ENCODE measurements around the gene SUCLG2. TPM values are rescaled to one million over a fixed set of nuclear protein-coding genes. Genes with fewer than 3 reads are reported as not detected.

Gene SUCLG2
- polyA plus RNA-seq, 1 donor (not counting 4 experiments of a cell fraction or from before 2014, with no cell fraction given) = 26.7 TPM

DNA sequence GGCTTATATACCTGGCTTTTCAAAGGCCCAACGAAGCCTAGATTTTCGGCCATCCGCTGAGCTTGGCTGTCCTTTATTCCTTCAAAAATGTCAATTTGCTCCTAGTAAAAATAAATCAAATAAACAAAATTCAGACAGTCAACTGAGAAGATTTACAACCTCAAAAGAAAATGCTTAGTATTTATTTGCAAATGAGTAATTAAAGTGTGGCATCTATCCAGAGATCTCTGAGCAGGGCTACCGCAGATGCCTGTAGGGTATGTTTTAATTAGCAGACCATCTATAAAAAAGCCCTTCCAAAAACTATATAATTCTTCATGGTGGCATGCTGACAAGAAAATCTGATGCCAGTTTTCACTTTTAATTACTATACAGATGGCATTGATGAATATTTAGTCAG is 136.2 kb downstream of the SUCLG2 start:
- Histone ChIP-seq H2AFZ (ENCODE audit: control insufficient read depth, low read length) (no peak overlapping the region), H3K9ac (ENCODE audit: control insufficient read depth, extremely low read depth, insufficient read depth, low read length) (no peak overlapping the region), H3K4me2 (ENCODE audit: control insufficient read depth, extremely low read depth, insufficient read depth, low read depth, low read length) (no peak overlapping the region), H3K79me2 (ENCODE audit: control insufficient read depth, insufficient read depth, low read length) (no peaks in the 10 kb centered on the region), H3K9me3 (ENCODE audit: control insufficient read depth, low read depth, low read length) (no peaks in the 10 kb centered on the region), H3K4me1 (ENCODE audit: control insufficient read depth, extremely low read depth, insufficient read depth, low read length) (no peaks in the 10 kb centered on the region), H4K20me1 (ENCODE audit: control insufficient read depth, extremely low read depth, insufficient read depth, low read length) (no peaks in the 10 kb centered on the region), H3K27ac (ENCODE audit: control insufficient read depth, insufficient read depth, low read length) (no peak overlapping the region), H3K9me1 (ENCODE audit: control insufficient read depth, extremely low read depth, insufficient read depth, low read length) (no peaks in the 10 kb centered on the region), H3K4me3 (ENCODE audit: control insufficient read depth in 2 of 3, extremely low read depth in 1 of 3, insufficient read depth in 2 of 3, low read depth in 1 of 3, low read length in 3 of 3) (no peak overlapping the region), H3K36me3 (ENCODE audit: control insufficient read depth in 2 of 2, extremely low read depth in 1 of 2, insufficient read depth in 2 of 2, low read length in 2 of 2) (peaks cover 1 to 12% of the 10 kb centered on the region in 2 experiments), H3K27me3 (ENCODE audit: control insufficient read depth, extremely low read depth, insufficient read depth, low read length) (no peaks in the 10 kb centered on the region)
- no peak for TF ChIP-seq EZH2 (IDR thresholded peaks at IDR 0.05; ENCODE audit: low read length)
- TF ChIP-seq, protein P1, sequence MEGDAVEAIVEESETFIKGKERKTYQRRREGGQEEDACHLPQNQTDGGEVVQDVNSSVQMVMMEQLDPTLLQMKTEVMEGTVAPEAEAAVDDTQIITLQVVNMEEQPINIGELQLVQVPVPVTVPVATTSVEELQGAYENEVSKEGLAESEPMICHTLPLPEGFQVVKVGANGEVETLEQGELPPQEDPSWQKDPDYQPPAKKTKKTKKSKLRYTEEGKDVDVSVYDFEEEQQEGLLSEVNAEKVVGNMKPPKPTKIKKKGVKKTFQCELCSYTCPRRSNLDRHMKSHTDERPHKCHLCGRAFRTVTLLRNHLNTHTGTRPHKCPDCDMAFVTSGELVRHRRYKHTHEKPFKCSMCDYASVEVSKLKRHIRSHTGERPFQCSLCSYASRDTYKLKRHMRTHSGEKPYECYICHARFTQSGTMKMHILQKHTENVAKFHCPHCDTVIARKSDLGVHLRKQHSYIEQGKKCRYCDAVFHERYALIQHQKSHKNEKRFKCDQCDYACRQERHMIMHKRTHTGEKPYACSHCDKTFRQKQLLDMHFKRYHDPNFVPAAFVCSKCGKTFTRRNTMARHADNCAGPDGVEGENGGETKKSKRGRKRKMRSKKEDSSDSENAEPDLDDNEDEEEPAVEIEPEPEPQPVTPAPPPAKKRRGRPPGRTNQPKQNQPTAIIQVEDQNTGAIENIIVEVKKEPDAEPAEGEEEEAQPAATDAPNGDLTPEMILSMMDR (optimal IDR thresholded peaks at IDR 0.05 in 1 of 3, IDR thresholded peaks at IDR 0.05 in 1 of 3, conservative IDR thresholded peaks at IDR 0.05 in 1 of 3; ENCODE audit: extremely low read depth in 1 of 3, insufficient read depth in 2 of 3, low read length in 3 of 3) = no peak
- DNase-seq (ENCODE audit: low read depth, low spot score) (no peak), FAIRE-seq (no peak)
- dilution Hi-C loops (cut with MboI; ENCODE audit: extremely low pct_ligation_motif_present, low sequenced_read_pairs) = no loop called here

DNA sequence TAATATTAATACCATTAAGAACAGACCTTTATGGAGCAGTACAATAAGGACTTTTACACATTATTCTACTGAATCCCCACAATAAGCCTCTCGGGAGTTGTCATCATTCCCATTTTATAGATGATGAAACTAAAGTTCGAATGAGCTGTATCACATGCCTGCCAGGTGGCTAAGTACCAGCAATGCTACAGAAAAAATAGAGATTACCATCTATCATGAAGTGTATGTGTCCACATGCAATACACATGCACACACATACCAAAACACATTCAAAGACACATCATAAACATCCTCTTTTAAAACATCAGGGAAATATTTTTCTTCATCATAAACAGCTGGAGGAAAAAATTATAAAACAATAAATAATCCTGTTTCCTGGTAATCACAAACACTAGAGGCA is 136.6 kb downstream of the SUCLG2 start:
- H3K4me2 ChIP-seq (ENCODE audit: control insufficient read depth, extremely low read depth, insufficient read depth, low read depth, low read length) = no peak overlapping the region
- H3K9me1 ChIP-seq (ENCODE audit: control insufficient read depth, extremely low read depth, insufficient read depth, low read length) = no peaks in the 10 kb centered on the region
- H3K79me2 ChIP-seq (ENCODE audit: control insufficient read depth, insufficient read depth, low read length) = no peaks in the 10 kb centered on the region
- no peak overlapping the region for H3K4me3 ChIP-seq (ENCODE audit: control insufficient read depth in 2 of 3, extremely low read depth in 1 of 3, insufficient read depth in 2 of 3, low read depth in 1 of 3, low read length in 3 of 3)
- H4K20me1 ChIP-seq (ENCODE audit: control insufficient read depth, extremely low read depth, insufficient read depth, low read length) = no peaks in the 10 kb centered on the region
- H3K9me3 ChIP-seq (ENCODE audit: control insufficient read depth, low read depth, low read length) = no peaks in the 10 kb centered on the region
- FAIRE-seq (no peak), DNase-seq (ENCODE audit: low read depth, low spot score) (no peak)
- TF ChIP-seq, protein P1 (optimal IDR thresholded peaks at IDR 0.05 in 1 of 3, IDR thresholded peaks at IDR 0.05 in 1 of 3, conservative IDR thresholded peaks at IDR 0.05 in 1 of 3; ENCODE audit: extremely low read depth in 1 of 3, insufficient read depth in 2 of 3, low read length in 3 of 3) = no peak
- no peak for TF ChIP-seq EZH2 (IDR thresholded peaks at IDR 0.05; ENCODE audit: low read length)
- no peaks in the 10 kb centered on the region for H3K27me3 ChIP-seq (ENCODE audit: control insufficient read depth, extremely low read depth, insufficient read depth, low read length)
- H3K9ac ChIP-seq (ENCODE audit: control insufficient read depth, extremely low read depth, insufficient read depth, low read length) = no peak overlapping the region
- no peak overlapping the region for H3K27ac ChIP-seq (ENCODE audit: control insufficient read depth, insufficient read depth, low read length)
- dilution Hi-C loops (cut with MboI; ENCODE audit: extremely low pct_ligation_motif_present, low sequenced_read_pairs) = no loop called here
- H3K36me3 ChIP-seq (ENCODE audit: control insufficient read depth in 2 of 2, extremely low read depth in 1 of 2, insufficient read depth in 2 of 2, low read length in 2 of 2) = peaks cover 1 to 12% of the 10 kb centered on the region in 2 experiments
- H2AFZ ChIP-seq (ENCODE audit: control insufficient read depth, low read length) = no peak overlapping the region
- H3K4me1 ChIP-seq (ENCODE audit: control insufficient read depth, extremely low read depth, insufficient read depth, low read length) = no peaks in the 10 kb centered on the region
